ENCODE data around the gene UTP14C.
"Not testable (repeated sequence)": the region's sequence is repeated elsewhere in the genome, so short reads cannot be mapped to it uniquely, and the experiment has no call there.

Gene UTP14C

DNA sequence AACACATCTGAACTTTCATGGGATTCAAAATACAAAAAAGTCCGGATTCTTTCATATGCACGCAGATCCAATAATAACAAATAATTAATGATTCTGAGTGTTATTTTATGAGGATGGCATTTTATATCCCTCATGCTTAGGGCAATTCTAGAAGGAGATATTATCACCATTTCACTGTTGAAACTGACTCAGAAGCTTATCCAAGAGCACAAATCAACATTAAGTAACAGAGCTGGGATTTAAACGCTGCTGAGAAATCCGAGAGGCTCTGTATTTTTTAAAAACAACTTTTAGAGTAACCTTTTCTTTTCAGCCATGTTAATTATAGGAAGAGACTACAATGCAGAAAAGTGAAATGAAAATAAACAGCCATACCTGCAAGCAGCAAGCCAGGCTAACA, 43.6 kb upstream of the UTP14C start:
- no peak for DNase-seq (ENCODE audit: low read depth)
- TF ChIP-seq, protein P1, sequence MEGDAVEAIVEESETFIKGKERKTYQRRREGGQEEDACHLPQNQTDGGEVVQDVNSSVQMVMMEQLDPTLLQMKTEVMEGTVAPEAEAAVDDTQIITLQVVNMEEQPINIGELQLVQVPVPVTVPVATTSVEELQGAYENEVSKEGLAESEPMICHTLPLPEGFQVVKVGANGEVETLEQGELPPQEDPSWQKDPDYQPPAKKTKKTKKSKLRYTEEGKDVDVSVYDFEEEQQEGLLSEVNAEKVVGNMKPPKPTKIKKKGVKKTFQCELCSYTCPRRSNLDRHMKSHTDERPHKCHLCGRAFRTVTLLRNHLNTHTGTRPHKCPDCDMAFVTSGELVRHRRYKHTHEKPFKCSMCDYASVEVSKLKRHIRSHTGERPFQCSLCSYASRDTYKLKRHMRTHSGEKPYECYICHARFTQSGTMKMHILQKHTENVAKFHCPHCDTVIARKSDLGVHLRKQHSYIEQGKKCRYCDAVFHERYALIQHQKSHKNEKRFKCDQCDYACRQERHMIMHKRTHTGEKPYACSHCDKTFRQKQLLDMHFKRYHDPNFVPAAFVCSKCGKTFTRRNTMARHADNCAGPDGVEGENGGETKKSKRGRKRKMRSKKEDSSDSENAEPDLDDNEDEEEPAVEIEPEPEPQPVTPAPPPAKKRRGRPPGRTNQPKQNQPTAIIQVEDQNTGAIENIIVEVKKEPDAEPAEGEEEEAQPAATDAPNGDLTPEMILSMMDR (IDR thresholded peaks at IDR 0.05; ENCODE audit: low read depth, low read length) = no peak
- TF ChIP-seq MYC (IDR thresholded peaks at IDR 0.05; ENCODE audit: low read depth, low read length) (no peak), POLR2A (IDR thresholded peaks at IDR 0.05; ENCODE audit: extremely low read depth, insufficient read length) (no peak)
- TF ChIP-seq, protein P2, sequence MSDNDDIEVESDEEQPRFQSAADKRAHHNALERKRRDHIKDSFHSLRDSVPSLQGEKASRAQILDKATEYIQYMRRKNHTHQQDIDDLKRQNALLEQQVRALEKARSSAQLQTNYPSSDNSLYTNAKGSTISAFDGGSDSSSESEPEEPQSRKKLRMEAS (IDR thresholded peaks at IDR 0.05; ENCODE audit: low read depth, low read length) = no peak
- no peak overlapping the region for H3K4me3 ChIP-seq (ENCODE audit: low read depth, low read length)

DNA sequence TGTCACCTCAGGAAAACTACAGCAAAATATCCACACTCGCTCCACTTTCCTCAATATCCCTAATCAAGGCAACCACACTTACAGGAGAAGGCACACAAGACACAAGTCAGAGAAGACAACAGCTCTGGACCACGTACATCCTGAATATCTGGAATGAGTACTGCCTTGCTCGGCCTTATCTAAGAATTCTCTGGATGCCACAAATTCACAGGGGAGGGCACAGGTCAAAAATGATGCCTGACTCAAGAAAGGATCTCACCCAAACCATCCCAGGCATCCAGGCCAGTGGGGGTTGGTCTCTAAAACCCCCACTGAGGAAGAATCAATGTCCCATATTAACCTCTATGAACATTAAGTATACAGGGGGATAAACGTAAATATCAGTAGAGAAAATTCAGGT, 43.1 kb upstream of the UTP14C start:
- H3K4me3 ChIP-seq (ENCODE audit: low read depth, low read length) = no peak overlapping the region
- no peak for DNase-seq (ENCODE audit: low read depth)
- TF ChIP-seq POLR2A (IDR thresholded peaks at IDR 0.05; ENCODE audit: extremely low read depth, insufficient read length) (no peak), MYC (IDR thresholded peaks at IDR 0.05; ENCODE audit: low read depth, low read length) (no peak)
- TF ChIP-seq, protein P1 (IDR thresholded peaks at IDR 0.05; ENCODE audit: low read depth, low read length) = no peak
- TF ChIP-seq, protein P2 (IDR thresholded peaks at IDR 0.05; ENCODE audit: low read depth, low read length) = no peak

DNA sequence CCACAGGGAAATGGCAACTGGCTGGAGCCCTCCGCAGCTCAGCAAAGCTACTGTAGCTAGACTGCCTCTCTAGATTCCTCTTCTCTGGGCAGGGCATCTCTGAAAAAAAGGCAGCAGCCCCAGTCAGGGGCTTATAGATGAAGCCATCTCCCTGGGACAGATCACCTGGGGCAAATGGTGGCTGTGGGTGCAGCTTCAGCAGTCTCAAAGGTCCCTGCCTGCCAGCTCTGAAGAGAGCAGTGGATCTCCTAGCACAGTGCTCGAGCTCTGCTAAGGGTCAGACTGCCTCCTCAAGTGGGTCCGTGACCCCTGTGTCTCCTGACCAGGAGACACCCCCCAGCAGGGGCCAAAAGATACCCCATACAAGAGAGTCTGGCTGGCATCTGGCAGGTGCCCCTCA, 41.2 kb upstream of the UTP14C start:
- not testable (repeated sequence) for H3K4me3 ChIP-seq (ENCODE audit: low read depth, low read length)

DNA sequence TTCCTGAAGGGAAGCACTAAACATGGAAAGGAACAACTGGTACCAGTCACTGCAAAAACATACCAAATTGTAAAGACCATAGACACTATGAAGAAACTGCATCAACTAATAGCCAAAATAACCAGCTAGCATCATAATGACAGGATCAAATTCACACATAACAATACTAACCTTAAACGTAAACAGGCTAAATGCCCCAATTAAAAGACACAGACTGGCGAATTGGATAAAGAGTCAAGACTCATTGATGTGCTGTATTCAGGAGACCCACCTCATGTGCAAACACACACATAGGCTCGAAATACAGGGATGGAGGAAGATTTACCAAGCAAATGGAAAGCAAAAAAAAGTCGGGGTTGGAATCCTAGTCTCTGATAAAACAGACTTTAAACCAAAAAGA, 39.6 kb upstream of the UTP14C start:
- not testable (repeated sequence) for DNase-seq (ENCODE audit: low read depth)

More for the DNA sequence above, 41.2 kb upstream of the UTP14C start:
- not testable (repeated sequence) for DNase-seq (ENCODE audit: low read depth)

DNA sequence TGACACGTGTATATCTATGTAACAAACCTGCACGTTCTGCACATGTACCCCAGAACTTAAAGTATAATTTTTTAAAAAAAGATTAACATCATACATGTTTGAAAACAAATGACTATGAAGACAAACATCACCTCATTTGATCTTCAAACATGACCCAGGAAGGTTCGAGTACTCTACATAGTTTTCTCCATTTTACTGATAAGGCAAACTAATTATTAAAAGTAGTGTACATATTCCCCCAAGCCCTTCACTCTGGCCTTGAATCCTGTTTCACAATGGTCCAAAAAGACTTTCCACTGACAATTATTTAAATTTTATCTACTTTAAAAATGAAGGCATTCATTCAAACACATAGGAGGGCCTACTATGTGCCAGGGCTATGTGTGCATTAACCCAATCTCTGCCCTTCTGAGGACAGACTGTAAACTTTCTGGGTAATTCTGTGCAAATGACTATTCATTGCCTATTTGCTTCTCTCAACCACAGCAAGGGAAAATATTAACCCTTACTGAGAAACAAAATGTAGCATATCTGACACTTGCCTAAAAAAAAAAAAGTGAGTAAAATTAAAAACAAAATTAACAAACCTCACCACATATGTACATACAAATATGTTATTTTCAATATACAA, 35.4 kb upstream of the UTP14C start:
- no peak overlapping the region for H3K4me3 ChIP-seq (ENCODE audit: low read depth, low read length)
- TF ChIP-seq, protein P2 (IDR thresholded peaks at IDR 0.05; ENCODE audit: low read depth, low read length) = no peak
- TF ChIP-seq, protein P1 (IDR thresholded peaks at IDR 0.05; ENCODE audit: low read depth, low read length) = no peak
- TF ChIP-seq POLR2A (IDR thresholded peaks at IDR 0.05; ENCODE audit: extremely low read depth, insufficient read length) (no peak), MYC (IDR thresholded peaks at IDR 0.05; ENCODE audit: low read depth, low read length) (no peak)
- DNase-seq (ENCODE audit: low read depth) = no peak

More for the DNA sequence above, 39.6 kb upstream of the UTP14C start:
- not testable (repeated sequence) for H3K4me3 ChIP-seq (ENCODE audit: low read depth, low read length)

DNA sequence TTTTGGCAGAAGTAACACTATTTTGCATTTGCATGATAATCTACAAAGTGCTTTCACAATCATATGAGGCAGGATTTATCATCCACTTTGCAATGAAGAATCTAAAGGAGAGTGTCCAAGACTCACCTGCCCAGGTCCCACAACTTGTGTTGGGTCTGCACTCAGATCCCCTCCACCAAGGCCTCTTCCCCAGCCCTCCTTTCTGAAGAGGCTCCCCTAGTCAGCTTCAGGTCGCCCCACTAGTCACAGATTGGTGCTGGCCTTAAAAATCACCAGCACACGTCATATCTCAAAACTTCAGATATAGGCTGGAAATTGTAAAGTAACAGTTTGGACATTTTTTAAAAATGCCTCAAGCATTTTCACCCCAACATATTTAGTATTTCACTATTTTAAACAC, 30.8 kb upstream of the UTP14C start:
- H3K4me3 ChIP-seq (ENCODE audit: low read depth, low read length) = no peak overlapping the region
- TF ChIP-seq, protein P1 (IDR thresholded peaks at IDR 0.05; ENCODE audit: low read depth, low read length) = no peak
- TF ChIP-seq, protein P2 (IDR thresholded peaks at IDR 0.05; ENCODE audit: low read depth, low read length) = no peak
- TF ChIP-seq MYC (IDR thresholded peaks at IDR 0.05; ENCODE audit: low read depth, low read length) (no peak), POLR2A (IDR thresholded peaks at IDR 0.05; ENCODE audit: extremely low read depth, insufficient read length) (no peak)
- no peak for DNase-seq (ENCODE audit: low read depth)

Data from NB4 (cell line).